ENCODE data around the gene DDX31. TPM values are rescaled to one million over a fixed set of nuclear protein-coding genes. Genes with fewer than 3 reads are reported as not detected.

DDX31 gene
- total RNA-seq, 1 experiment from 2014 or later = 19.2 TPM

GRCh38 chr9:132590318-132591182 lies 79.2 kb downstream of the DDX31 start:
- no peaks in the 10 kb centered on the region for H3K79me2 ChIP-seq (ENCODE audit: low read depth)
- H3K4me3 ChIP-seq = no peak overlapping the region
- H4K20me1 ChIP-seq (ENCODE audit: insufficient read depth) = no peaks in the 10 kb centered on the region
- no peaks in the 10 kb centered on the region for H3K9me3 ChIP-seq (ENCODE audit: insufficient read depth, low read depth)
- ChIA-PET CTCF (no interaction called here), POLR2A (ENCODE audit: unreplicated experiment) (no interaction called here)
- H3K4me2 ChIP-seq = no peak overlapping the region
- intact Hi-C loops (cut with micrococcal nuclease; ENCODE audit: unreplicated experiment) = no loop called here
- TF ChIP-seq EZH2 (IDR thresholded peaks at IDR 0.05; ENCODE audit: low read depth) = no peak
- TF ChIP-seq CTCF (conservative IDR thresholded peaks at IDR 0.05) = no peak
- H3K9me2 ChIP-seq (ENCODE audit: insufficient read depth) = no peaks in the 10 kb centered on the region
- no peaks in the 10 kb centered on the region for H3K27me3 ChIP-seq (ENCODE audit: insufficient read depth, low read depth)
- H3K36me3 ChIP-seq (ENCODE audit: low read depth) = no peaks in the 10 kb centered on the region
- no peak overlapping the region for H2AFZ ChIP-seq
- H3F3A ChIP-seq (ENCODE audit: insufficient read depth, low read depth) = no peaks in the 10 kb centered on the region
- no peak for DNase-seq
- BruUV-seq (replicated peaks) = no TSS peak
- no peaks in the 10 kb centered on the region for H3K4me1 ChIP-seq (replicated peaks; ENCODE audit: insufficient read depth)
- H3K27ac ChIP-seq = no peak overlapping the region

- Histone ChIP-seq H3K36me3 (ENCODE audit: low read depth) (no peaks in the 10 kb centered on the region), H3K27ac (no peak overlapping the region), H3K9me3 (ENCODE audit: insufficient read depth, low read depth) (no peaks in the 10 kb centered on the region), H3K4me3 (no peak overlapping the region), H3K27me3 (ENCODE audit: insufficient read depth, low read depth) (0 out of 2 replicates have a peak, but pooled peaks cover 1% of the 10 kb centered on the region), H2AFZ (no peak overlapping the region), H3K9me2 (ENCODE audit: insufficient read depth) (no peaks in the 10 kb centered on the region), H3F3A (ENCODE audit: insufficient read depth, low read depth) (no peaks in the 10 kb centered on the region), H3K79me2 (ENCODE audit: low read depth) (no peaks in the 10 kb centered on the region), H3K4me2 (no peak overlapping the region), H3K4me1 (replicated peaks; ENCODE audit: insufficient read depth) (no peaks in the 10 kb centered on the region), H4K20me1 (ENCODE audit: insufficient read depth) (no peaks in the 10 kb centered on the region)
- ChIA-PET CTCF (no interaction called here), POLR2A (ENCODE audit: unreplicated experiment) (no interaction called here)
- DNase-seq = peak in 1 of 2 experiments; percentile 27
- intact Hi-C loops (cut with micrococcal nuclease; ENCODE audit: unreplicated experiment) = no loop called here
- no TSS peak for BruUV-seq (replicated peaks)
- TF ChIP-seq CTCF (conservative IDR thresholded peaks at IDR 0.05) (no peak), EZH2 (IDR thresholded peaks at IDR 0.05; ENCODE audit: low read depth) (no peak)
These were observed 79.8 kb downstream of the DDX31 start for GRCh38 chr9:132590037-132590317.

GRCh38 chr9:132589148-132590036 lies 80.4 kb downstream of the DDX31 start:
- ChIA-PET POLR2A (ENCODE audit: unreplicated experiment) (no interaction called here), CTCF (no interaction called here)
- Histone ChIP-seq H3K79me2 (ENCODE audit: low read depth) (no peaks in the 10 kb centered on the region), H3K4me2 (no peak overlapping the region), H3K36me3 (ENCODE audit: low read depth) (no peaks in the 10 kb centered on the region), H4K20me1 (ENCODE audit: insufficient read depth) (no peaks in the 10 kb centered on the region), H3K27me3 (ENCODE audit: insufficient read depth, low read depth) (0 out of 2 replicates have a peak, but pooled peaks cover 7% of the 10 kb centered on the region), H3K9me2 (ENCODE audit: insufficient read depth) (no peaks in the 10 kb centered on the region), H3K9me3 (ENCODE audit: insufficient read depth, low read depth) (no peaks in the 10 kb centered on the region), H2AFZ (no peak overlapping the region), H3K27ac (no peak overlapping the region), H3K4me1 (replicated peaks; ENCODE audit: insufficient read depth) (no peaks in the 10 kb centered on the region), H3K4me3 (no peak overlapping the region), H3F3A (ENCODE audit: insufficient read depth, low read depth) (no peaks in the 10 kb centered on the region)
- intact Hi-C loops (cut with micrococcal nuclease; ENCODE audit: unreplicated experiment) = no loop called here
- no TSS peak for BruUV-seq (replicated peaks)
- DNase-seq = no peak
- TF ChIP-seq CTCF (conservative IDR thresholded peaks at IDR 0.05) (no peak), EZH2 (IDR thresholded peaks at IDR 0.05; ENCODE audit: low read depth) (no peak)

Measured in PC-9 (cell line).